Activated CD8-positive, alpha-beta memory T cell treated with anti-CD3 and anti-CD28 coated beads for 24 hours (primary cell): ENCODE data around the gene CDK9.
"Not testable (repeated sequence)": the region's sequence is repeated elsewhere in the genome, so short reads cannot be mapped to it uniquely, and the experiment has no call there.

Source experiments
- DNase-seq: peaks from one replicate; pipeline ENCODE4 v3.0.0-alpha.2; 2020

The CDK9 gene

GRCh38 chr9:127780909-127781308 is 4.9 kb upstream of the CDK9 start:
- not testable (repeated sequence) for DNase-seq

- no peak for DNase-seq
Measured at GRCh38 chr9:127781806-127782205, 4.0 kb upstream of the CDK9 start.

- DNase-seq, result peak; percentile 87
Measured at GRCh38 chr9:127783111-127784008, 2.5 kb upstream of the CDK9 start.

GRCh38 chr9:127785023-127785932 is 556 bp upstream of the CDK9 start:
- peak; percentile 97 for DNase-seq

- DNase-seq, result no peak
Measured at GRCh38 chr9:127786773-127787104, 905 bp downstream of the CDK9 start.

GRCh38 chr9:127788337-127789011 is 2.6 kb downstream of the CDK9 start:
- DNase-seq, result peak; percentile 77

GRCh38 chr9:127789179-127789578 is 3.3 kb downstream of the CDK9 start:
- no peak for DNase-seq

- DNase-seq, result no peak
Measured at GRCh38 chr9:127790094-127790855, 4.4 kb downstream of the CDK9 start.

- no peak for DNase-seq
Measured at GRCh38 chr9:127791085-127791484, 5.3 kb downstream of the CDK9 start.

GRCh38 chr9:127792417-127793031 is 6.7 kb downstream of the CDK9 start:
- DNase-seq, result peak; percentile 54

- peak; percentile 56 for DNase-seq
Measured at GRCh38 chr9:127793093-127793708, 7.4 kb downstream of the CDK9 start.

GRCh38 chr9:127794001-127794791 is 8.4 kb downstream of the CDK9 start:
- DNase-seq, result peak; percentile 58

GRCh38 chr9:127796225-127796813 is 10.5 kb downstream of the CDK9 start:
- peak; percentile 59 for DNase-seq

GRCh38 chr9:127796852-127797370 is 11.1 kb downstream of the CDK9 start:
- peak; percentile 60 for DNase-seq

GRCh38 chr9:127801955-127802575 is 16.2 kb downstream of the CDK9 start:
- no peak for DNase-seq

GRCh38 chr9:127802576-127803443 is 17.0 kb downstream of the CDK9 start, which contains the start of gene FPGS:
Gene FPGS, plus strand, starts transcription at chr9:127802882. Its CDS starts 43 bp downstream, at chr9:127802925.
- peak; percentile 92 for DNase-seq

- no peak for DNase-seq
Measured at GRCh38 chr9:127803507-127804352, 17.9 kb downstream of the CDK9 start.
